Superior temporal gyrus (tissue), 1 donor: ENCODE measurements around the gene MAP7D1.

ENCODE experiments used
- DNase-seq: peaks from one replicate; pipeline ENCODE4 v3.0.0-alpha.2; 2016; ENCODE audit errors: extremely low spot score

The MAP7D1 gene

GRCh38 chr1:36155408-36156328 is at the start of gene MAP7D1:
Gene MAP7D1, plus strand, starts transcription at chr1:36156160. Its CDS starts 258 bp downstream, at chr1:36156418.
- DNase-seq = peak; percentile 88

- no peak for DNase-seq
These were observed 49.7 kb upstream of the MAP7D1 start for GRCh38 chr1:36106269-36106668.

GRCh38 chr1:36107394-36107793 is 48.6 kb upstream of the MAP7D1 start:
- no peak for DNase-seq

- DNase-seq = no peak
These were observed 47.6 kb upstream of the MAP7D1 start for GRCh38 chr1:36108314-36108713.

GRCh38 chr1:36109041-36109679 is 46.8 kb upstream of the MAP7D1 start:
- no peak for DNase-seq

- no peak for DNase-seq
These were observed 44.8 kb upstream of the MAP7D1 start for GRCh38 chr1:36111151-36111550.

- no peak for DNase-seq
These were observed 43.1 kb upstream of the MAP7D1 start for GRCh38 chr1:36112823-36113222.

GRCh38 chr1:36114371-36114770 is 41.6 kb upstream of the MAP7D1 start:
- DNase-seq = no peak

GRCh38 chr1:36115200-36115669 is 40.7 kb upstream of the MAP7D1 start:
- no peak for DNase-seq

GRCh38 chr1:36115931-36116330 is 40.0 kb upstream of the MAP7D1 start:
- no peak for DNase-seq

- no peak for DNase-seq
These were observed 39.1 kb upstream of the MAP7D1 start for GRCh38 chr1:36116901-36117300.

GRCh38 chr1:36118447-36119204 is 37.3 kb upstream of the MAP7D1 start:
- DNase-seq = no peak

- no peak for DNase-seq
These were observed 36.5 kb upstream of the MAP7D1 start for GRCh38 chr1:36119456-36119855.

- no peak for DNase-seq
These were observed 33.6 kb upstream of the MAP7D1 start for GRCh38 chr1:36122062-36123030.

GRCh38 chr1:36123356-36123755 is 32.6 kb upstream of the MAP7D1 start:
- peak; percentile 27 for DNase-seq

GRCh38 chr1:36124404-36125128 is 31.4 kb upstream of the MAP7D1 start:
- DNase-seq = no peak

GRCh38 chr1:36125129-36125991 is 30.6 kb upstream of the MAP7D1 start, which contains the start of gene COL8A2:
Gene COL8A2, minus strand, starts transcription at chr1:36125222. Its CDS starts 24,980 bp downstream, at chr1:36100242.
- DNase-seq = no peak

- no peak for DNase-seq
These were observed 29.8 kb upstream of the MAP7D1 start for GRCh38 chr1:36126005-36126716.
